HG03066 (cell line): ENCODE measurements around the gene KRTAP5-5.
"Not testable (repeated sequence)": the region's sequence is repeated elsewhere in the genome, so short reads cannot be mapped to it uniquely, and the experiment has no call there.

Experiments used
- ATAC-seq: cut with Tn5 transposase; IDR thresholded peaks from one replicate; pipeline ENCODE4 v1.9.1; 2021; ENCODE audit warnings: low read depth; ENCODE audit not compliant: unreplicated experiment

KRTAP5-5 gene

GRCh38 chr11:1654388-1655167, 25.0 kb downstream of the KRTAP5-5 start:
- ATAC-seq = no peak

- ATAC-seq = no peak
Observed at GRCh38 chr11:1655168-1656060, 25.8 kb downstream of the KRTAP5-5 start.

- no peak for ATAC-seq
Observed at GRCh38 chr11:1656061-1656441, 26.5 kb downstream of the KRTAP5-5 start.

- ATAC-seq = no peak
Observed at GRCh38 chr11:1656670-1657069, 27.1 kb downstream of the KRTAP5-5 start.

GRCh38 chr11:1659506-1659905, 29.9 kb downstream of the KRTAP5-5 start:
- ATAC-seq = no peak

GRCh38 chr11:1660111-1660867, 30.7 kb downstream of the KRTAP5-5 start:
- ATAC-seq = no peak

GRCh38 chr11:1661454-1662269, 32.1 kb downstream of the KRTAP5-5 start:
- ATAC-seq = not testable (repeated sequence)

- ATAC-seq = not testable (repeated sequence)
Observed at GRCh38 chr11:1662699-1663283, 33.2 kb downstream of the KRTAP5-5 start.

- no peak for ATAC-seq
Observed at GRCh38 chr11:1665313-1665712, 35.7 kb downstream of the KRTAP5-5 start.

GRCh38 chr11:1667121-1667850, 37.7 kb downstream of the KRTAP5-5 start:
- no peak for ATAC-seq

GRCh38 chr11:1667906-1668305, 38.3 kb downstream of the KRTAP5-5 start:
- ATAC-seq = no peak

- ATAC-seq = no peak
Observed at GRCh38 chr11:1668911-1669473, 39.4 kb downstream of the KRTAP5-5 start.

GRCh38 chr11:1669546-1670218, 40.1 kb downstream of the KRTAP5-5 start:
- no peak for ATAC-seq

GRCh38 chr11:1670457-1670856, 40.9 kb downstream of the KRTAP5-5 start:
- not testable (repeated sequence) for ATAC-seq

GRCh38 chr11:1670905-1671371, 41.4 kb downstream of the KRTAP5-5 start:
- no peak for ATAC-seq

- ATAC-seq = no peak
Observed at GRCh38 chr11:1671658-1672057, 42.1 kb downstream of the KRTAP5-5 start.

GRCh38 chr11:1672613-1673350, 43.2 kb downstream of the KRTAP5-5 start:
- ATAC-seq = no peak
